Subcutaneous adipose tissue (tissue), 4 donors: Measurements from ENCODE around the gene SLC6A6. TPM values are rescaled to one million over a fixed set of nuclear protein-coding genes. Genes with fewer than 3 reads are reported as not detected.

Experiments
- total RNA-seq, 4 donors: library from RNA; depleted of rRNA; stranded (reverse); fragments of >200 nt; gene quantifications; one replicate each; pipeline ENCODE4 v1.1.0, GENCODE V29; 2016
- TF ChIP-seq, protein P1 (sequence below): fragments of 450-650 bp; IDR thresholded peaks from one replicate; pipeline ENCODE4 v1.5.1; 2016; ENCODE audit warnings: low read depth, mild to moderate bottlenecking, control low read depth, antibody characterized with exemption, moderate library complexity

The SLC6A6 gene
- total RNA-seq, 4 donors from 2014 or later: 20.5 to 64.8 (median 30.7) TPM

DNA sequence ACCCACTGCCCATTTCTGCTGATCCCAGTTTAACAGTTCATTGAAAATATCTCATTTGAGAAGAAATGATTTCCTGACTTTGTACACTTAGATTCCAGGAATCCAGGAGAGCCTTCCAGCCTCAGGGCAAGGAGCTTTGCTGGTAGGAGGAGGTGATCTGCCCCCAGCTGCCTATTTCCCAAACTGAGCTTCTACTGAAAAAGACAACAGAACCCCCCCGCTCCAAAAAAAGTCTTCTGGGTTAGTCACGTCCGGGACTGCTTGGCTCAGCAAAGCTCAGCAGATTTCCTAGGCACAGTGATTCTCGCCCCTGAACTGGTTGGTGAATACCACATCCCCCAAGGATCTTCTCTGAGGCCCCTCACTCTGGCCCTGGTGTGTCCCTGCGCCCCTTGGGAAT lies 13.1 kb downstream of the SLC6A6 start:
- TF ChIP-seq, protein P1, sequence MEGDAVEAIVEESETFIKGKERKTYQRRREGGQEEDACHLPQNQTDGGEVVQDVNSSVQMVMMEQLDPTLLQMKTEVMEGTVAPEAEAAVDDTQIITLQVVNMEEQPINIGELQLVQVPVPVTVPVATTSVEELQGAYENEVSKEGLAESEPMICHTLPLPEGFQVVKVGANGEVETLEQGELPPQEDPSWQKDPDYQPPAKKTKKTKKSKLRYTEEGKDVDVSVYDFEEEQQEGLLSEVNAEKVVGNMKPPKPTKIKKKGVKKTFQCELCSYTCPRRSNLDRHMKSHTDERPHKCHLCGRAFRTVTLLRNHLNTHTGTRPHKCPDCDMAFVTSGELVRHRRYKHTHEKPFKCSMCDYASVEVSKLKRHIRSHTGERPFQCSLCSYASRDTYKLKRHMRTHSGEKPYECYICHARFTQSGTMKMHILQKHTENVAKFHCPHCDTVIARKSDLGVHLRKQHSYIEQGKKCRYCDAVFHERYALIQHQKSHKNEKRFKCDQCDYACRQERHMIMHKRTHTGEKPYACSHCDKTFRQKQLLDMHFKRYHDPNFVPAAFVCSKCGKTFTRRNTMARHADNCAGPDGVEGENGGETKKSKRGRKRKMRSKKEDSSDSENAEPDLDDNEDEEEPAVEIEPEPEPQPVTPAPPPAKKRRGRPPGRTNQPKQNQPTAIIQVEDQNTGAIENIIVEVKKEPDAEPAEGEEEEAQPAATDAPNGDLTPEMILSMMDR: no peak

DNA sequence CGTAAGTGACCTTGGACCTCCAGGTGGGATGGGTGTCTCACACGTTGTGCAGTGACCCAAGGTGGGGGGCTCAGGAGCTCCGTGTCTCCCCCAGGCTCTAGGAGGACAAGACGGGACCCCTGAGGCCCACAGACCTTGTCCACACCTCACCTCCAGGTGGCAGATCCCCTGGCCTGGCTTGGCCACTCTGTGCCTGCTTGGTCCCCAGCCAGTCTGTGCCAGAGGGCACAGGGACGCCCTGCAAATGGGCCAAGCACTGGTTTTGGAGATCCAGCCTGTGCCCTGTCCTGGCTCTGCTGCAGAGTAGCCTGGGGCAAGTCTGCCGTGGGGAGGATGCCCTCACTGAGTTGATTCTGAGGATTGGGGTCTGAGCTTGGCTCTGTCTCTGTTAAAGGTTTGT lies 14.0 kb downstream of the SLC6A6 start:
- TF ChIP-seq, protein P1: no peak

DNA sequence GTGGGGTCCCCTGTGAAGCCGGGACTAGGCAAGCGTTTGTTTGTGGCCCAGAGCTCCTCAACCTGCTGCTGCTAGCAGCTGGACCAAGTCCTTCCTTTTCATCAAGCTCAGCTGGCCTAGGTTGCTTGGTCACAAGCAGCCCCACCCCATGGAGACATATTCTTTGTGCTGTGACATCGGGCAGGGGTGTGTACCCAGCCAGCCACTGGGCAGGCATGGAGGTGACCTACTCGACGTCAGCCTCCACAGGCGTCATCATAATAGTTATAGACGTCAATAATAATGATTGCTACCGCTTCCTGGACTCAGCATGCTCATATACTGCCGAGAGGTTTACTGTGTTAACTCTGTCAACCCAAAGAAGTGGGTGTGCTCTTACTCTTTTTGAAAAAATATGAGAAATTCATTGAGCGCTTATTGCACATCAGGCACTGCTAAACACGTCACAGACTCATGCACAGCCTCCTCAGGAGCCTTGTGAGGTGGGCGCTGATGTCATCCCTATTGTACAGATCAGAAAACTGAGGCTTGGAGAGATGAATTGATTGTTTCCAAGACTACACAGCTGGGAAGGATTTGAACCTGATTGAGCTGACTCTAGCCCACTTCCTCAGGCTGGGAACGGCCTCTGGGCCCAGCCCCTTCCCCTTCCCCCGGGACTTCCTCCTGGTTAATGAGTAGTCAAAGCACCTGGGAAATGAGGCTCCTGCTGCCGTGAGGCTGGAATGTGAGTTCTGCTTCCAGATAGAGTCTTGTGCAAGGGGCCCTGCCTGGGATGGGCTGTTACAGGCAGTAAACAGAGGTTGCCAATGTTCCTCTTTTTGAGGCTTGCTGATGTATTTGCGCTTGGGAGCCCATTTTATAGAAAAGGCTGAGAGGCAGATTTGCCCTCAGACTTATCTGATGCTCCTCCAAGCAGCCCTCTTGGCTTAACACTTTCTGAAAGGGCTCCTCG lies 16.2 kb downstream of the SLC6A6 start:
- TF ChIP-seq, protein P1: no peak

DNA sequence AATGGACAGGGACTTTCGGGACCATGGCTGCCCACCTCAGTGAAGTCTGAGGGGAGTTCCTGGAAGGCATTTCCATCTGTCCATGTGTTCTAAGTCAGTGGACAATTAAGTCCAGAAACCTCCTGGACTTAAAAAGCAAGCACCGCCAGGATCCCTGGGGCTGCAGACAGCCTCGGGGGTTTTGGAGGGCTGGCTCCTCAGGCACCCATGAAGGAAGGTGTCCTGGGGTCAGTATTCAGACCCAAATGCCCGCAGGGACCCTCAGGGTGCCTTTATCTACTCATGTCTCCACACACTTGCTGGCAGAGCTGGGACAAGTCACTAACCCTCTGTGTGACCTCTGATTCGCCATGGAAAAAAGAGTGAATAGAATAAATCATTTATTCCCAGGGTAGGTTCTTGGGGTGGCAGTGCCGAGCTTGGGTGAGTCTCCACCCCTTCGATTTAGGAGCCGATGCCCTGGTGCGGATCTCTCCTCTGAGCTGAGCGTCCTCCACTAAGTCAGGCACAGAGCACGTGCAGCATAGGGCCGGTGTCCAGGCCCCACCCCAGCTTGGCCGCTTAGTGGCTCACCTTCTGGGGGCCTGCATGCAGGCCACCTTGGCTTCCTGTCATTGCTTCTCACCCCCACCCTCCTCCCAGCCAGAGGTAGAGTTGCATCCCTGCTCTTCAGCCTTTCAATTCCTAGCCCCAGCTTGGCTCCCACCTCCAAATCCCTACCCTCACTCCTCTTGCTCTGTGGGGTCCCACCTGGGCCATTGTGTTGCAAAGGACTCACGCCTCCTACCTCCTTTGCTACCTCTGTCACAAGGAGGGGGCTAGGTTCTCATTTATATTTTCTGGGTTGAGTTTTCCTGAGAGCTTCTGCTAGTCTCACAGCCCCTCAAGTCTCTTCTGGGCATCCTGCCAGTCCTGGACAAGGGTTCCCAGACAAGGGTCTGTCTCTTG lies 19.9 kb downstream of the SLC6A6 start:
- TF ChIP-seq, protein P1: no peak

DNA sequence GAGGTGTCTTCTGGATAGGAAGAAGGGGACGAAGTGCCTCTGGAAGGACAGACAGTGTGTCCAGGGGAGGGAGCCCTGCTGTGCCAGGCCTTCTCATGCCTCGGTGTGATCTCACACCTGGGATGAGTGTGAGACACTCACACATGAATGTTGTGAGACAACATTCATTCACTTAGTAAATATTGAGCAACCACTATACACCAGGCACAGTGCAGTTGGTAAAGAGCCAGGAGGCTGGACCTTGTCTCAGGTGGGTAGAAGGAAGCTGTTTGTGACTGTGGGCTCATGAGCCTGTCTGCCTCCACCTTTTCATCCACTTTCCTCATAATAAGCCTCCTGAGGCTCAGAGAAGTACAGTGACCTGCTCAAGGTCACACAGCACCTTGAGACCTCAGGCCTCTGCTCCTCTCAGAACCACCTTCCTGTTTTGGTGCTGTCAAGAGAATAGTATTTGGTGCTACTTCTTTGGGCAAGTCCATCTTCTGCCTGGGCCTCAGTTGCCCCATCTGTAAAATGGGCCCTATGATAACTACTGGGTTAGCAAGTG lies 20.9 kb downstream of the SLC6A6 start:
- TF ChIP-seq, protein P1: no peak

DNA sequence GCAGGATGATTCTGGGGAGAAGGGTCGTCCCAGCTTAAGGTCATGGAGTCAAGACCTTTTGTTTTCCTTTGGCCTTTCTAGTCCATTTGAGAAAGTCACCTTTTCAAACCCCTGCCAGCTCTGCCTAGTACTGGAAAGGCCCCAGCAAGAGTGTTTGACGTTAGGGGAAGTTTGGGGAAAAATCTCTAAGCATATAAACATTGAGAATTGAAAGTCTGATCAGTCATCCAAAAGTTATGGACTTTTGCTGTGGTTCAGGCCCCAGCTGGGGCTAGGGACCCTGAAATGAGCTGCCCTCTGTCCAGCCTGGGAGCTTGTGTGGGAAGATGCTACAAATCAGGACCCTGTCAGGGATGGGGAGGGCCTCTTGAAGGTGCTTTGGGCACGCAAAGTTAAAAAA lies 21.6 kb downstream of the SLC6A6 start:
- TF ChIP-seq, protein P1: no peak
